ENCODE results near the gene RPL21. TPM values are rescaled to one million over a fixed set of nuclear protein-coding genes. Genes with fewer than 3 reads are reported as not detected.

The RPL21 gene
- total RNA-seq, 4 donors from 2014 or later: 500 to 959 (median 698) TPM

DNA sequence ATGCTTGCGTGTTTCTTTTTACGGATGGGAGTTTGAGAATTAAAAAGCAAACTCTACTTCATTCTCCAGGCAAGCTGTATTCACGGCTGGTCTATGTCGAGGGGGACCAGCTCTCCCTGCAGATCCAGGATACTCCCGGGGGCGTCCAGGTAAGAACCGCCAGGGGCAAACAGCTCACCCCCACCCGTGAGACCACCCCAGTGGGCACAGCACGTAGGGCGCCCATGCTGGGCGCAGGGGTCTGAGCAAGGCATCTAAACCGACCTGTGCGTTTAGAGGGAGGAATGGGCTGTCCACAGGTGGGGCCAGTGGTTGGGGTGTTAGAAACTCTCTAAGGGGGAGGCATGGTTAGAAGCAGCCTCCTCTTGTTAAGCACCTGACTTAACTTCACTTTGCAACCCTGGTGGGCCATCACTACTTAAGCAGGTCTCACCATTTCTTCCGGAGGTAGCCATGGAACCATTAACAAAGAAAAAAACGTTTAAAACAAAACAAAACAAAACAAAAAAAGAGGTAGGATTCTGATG, 20.3 kb downstream of the RPL21 start:
- H3K4me3 ChIP-seq: peak overlapping the region; percentile 85 to 92 (median 88)
- no peak for DNase-seq (ENCODE audit: low spot score in 2 of 2)
- no peak for TF ChIP-seq EP300 (IDR thresholded peaks at IDR 0.05)
- TF ChIP-seq POLR2A (IDR thresholded peaks at IDR 0.05): no peak
- TF ChIP-seq, protein P1, sequence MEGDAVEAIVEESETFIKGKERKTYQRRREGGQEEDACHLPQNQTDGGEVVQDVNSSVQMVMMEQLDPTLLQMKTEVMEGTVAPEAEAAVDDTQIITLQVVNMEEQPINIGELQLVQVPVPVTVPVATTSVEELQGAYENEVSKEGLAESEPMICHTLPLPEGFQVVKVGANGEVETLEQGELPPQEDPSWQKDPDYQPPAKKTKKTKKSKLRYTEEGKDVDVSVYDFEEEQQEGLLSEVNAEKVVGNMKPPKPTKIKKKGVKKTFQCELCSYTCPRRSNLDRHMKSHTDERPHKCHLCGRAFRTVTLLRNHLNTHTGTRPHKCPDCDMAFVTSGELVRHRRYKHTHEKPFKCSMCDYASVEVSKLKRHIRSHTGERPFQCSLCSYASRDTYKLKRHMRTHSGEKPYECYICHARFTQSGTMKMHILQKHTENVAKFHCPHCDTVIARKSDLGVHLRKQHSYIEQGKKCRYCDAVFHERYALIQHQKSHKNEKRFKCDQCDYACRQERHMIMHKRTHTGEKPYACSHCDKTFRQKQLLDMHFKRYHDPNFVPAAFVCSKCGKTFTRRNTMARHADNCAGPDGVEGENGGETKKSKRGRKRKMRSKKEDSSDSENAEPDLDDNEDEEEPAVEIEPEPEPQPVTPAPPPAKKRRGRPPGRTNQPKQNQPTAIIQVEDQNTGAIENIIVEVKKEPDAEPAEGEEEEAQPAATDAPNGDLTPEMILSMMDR (IDR thresholded peaks at IDR 0.05): no peak
- peak overlapping the region in 3 of 4 donors; percentile 88 to 91 (median 91) for H3K27ac ChIP-seq
- H3K27me3 ChIP-seq: no peaks in the 10 kb centered on the region
- no peaks in the 10 kb centered on the region for H3K9me3 ChIP-seq
- peaks cover 0 to 37% (median 10%) of the 10 kb centered on the region in 4 donors for H3K4me1 ChIP-seq
- no peaks in the 10 kb centered on the region for H3K36me3 ChIP-seq
- 40 to 58% methylated on average over 15 of the region's 15 CpGs for WGBS, 2 donors

DNA sequence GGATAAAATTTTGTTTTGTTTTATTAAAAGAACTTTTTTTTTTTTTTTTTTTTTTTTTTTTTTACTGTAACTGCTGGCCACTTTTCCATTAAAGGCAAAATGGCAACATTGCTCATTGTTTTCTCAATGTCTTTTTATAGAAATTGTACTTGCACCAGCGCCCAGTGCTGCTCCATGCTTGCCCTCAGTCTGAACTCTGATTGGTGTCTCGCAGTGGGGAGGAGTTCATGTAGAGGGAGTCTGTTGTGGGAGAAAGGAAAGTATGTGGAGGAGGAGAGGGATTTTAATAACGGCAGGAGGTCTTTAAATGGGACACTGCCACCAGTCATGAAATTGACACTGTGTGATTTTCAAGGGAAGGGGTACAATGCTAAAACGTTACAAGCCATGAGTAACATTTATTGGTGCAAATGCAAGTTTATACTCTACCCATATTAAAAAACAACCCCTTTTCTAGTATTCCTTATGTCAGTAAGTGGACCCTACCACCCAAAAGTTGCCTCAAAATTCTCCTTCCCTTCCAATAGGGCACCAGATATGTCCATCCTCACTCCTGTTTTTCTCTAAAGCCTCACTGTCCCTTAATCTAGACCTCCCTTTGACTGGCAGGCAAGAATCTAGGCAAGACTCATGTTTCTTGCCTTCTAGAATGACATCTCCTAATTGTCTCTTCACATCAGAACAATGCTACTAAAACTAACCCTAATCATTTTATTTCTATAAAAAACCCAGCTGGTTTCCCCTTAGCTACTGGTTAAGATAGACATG, 22.5 kb downstream of the RPL21 start:
- peaks cover 0 to 28% (median 7%) of the 10 kb centered on the region in 4 donors for H3K4me1 ChIP-seq
- H3K27ac ChIP-seq: no peak overlapping the region
- TF ChIP-seq POLR2A (IDR thresholded peaks at IDR 0.05) (no peak), EP300 (IDR thresholded peaks at IDR 0.05) (peak in 1 of 2 donors; percentile 15)
- TF ChIP-seq, protein P1 (IDR thresholded peaks at IDR 0.05): no peak
- H3K9me3 ChIP-seq: no peaks in the 10 kb centered on the region
- no peaks in the 10 kb centered on the region for H3K27me3 ChIP-seq
- no peaks in the 10 kb centered on the region for H3K36me3 ChIP-seq
- no peak for DNase-seq (ENCODE audit: low spot score in 2 of 2)
- WGBS, 2 donors: 30 to 50% methylated on average over 4 of the region's 4 CpGs
- no peak overlapping the region for H3K4me3 ChIP-seq

DNA sequence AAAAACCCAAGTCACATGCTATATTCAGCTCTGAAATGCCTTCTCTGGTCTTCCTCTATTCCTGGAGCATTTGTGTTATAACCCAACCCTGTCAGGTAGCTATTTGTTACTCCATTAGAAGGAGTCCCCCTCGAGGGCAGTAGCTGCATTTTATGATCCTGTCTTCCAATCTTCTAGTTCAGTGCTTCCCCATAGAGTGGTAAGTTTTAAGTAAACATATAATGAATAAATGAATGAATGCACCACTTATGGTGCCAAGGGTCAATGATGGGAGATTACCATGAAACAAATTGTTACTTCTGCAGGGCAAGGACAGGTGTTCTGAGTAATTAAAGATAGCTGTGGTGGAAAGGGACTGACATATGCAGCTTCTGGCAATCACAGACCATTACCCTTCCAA, 23.3 kb downstream of the RPL21 start:
- Histone ChIP-seq H3K27ac (no peak overlapping the region), H3K9me3 (no peaks in the 10 kb centered on the region), H3K36me3 (no peaks in the 10 kb centered on the region), H3K4me3 (no peak overlapping the region), H3K4me1 (peaks cover 0 to 26% (median 7%) of the 10 kb centered on the region in 4 donors), H3K27me3 (no peaks in the 10 kb centered on the region)
- no peak for DNase-seq (ENCODE audit: low spot score in 2 of 2)
- 30 to 38% methylated on average over 1 of the region's 1 CpG for WGBS, 2 donors
- no peak for TF ChIP-seq EP300 (IDR thresholded peaks at IDR 0.05)
- TF ChIP-seq POLR2A (IDR thresholded peaks at IDR 0.05): no peak
- TF ChIP-seq, protein P1 (IDR thresholded peaks at IDR 0.05): no peak

DNA sequence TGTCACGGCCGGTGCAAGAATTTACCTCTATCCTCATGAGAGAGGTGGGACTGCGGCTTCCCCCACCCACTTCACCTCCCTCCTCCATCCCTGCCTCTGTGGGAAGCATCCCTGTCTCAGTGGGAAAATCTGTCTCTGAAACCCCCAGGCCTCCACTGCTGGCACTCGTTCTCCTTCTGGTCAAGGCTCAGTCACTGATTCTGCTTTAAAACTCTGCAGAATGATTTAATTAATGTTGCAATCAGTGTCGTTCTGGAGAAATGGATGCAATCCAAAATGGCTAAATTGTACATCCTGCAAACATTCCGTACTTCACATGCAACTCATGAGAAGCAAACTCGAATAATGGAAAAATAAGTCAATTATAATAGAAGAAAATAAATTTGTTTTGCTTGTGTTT, 24.8 kb downstream of the RPL21 start:
- no peak overlapping the region for H3K4me3 ChIP-seq
- no peaks in the 10 kb centered on the region for H3K9me3 ChIP-seq
- peaks cover 0 to 19% (median 4%) of the 10 kb centered on the region in 4 donors for H3K4me1 ChIP-seq
- TF ChIP-seq, protein P1 (IDR thresholded peaks at IDR 0.05): no peak
- no peak for TF ChIP-seq EP300 (IDR thresholded peaks at IDR 0.05)
- TF ChIP-seq POLR2A (IDR thresholded peaks at IDR 0.05): no peak
- no peak for DNase-seq (ENCODE audit: low spot score in 2 of 2)
- H3K36me3 ChIP-seq: no peaks in the 10 kb centered on the region
- 60 to 68% methylated on average over 7 of the region's 7 CpGs for WGBS, 2 donors
- no peaks in the 10 kb centered on the region for H3K27me3 ChIP-seq
- no peak overlapping the region for H3K27ac ChIP-seq

DNA sequence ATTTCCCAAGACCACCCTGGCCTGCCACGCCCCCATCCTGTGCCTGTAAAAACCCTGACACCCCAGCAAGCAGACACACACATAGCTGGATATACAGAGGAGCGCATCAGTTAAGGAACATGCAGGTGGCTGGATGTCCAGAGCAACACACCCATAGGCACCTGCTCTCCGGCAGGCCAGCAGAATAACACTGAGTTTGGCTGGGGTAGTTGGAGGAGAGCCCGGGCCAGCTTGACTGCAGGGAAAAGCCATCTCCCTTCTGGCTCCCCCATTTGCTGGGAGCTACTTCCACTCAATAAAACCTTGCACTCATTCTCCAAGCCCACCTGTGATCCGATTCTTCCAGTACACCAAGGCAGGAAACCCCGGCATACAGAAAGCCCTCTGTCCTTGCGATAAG, 28.1 kb downstream of the RPL21 start:
- TF ChIP-seq, protein P1 (IDR thresholded peaks at IDR 0.05): no peak
- no peak for TF ChIP-seq EP300 (IDR thresholded peaks at IDR 0.05)
- TF ChIP-seq POLR2A (IDR thresholded peaks at IDR 0.05): no peak
- 80 to 90% methylated on average over 7 of the region's 7 CpGs for WGBS, 2 donors
- H3K36me3 ChIP-seq: no peaks in the 10 kb centered on the region
- H3K27ac ChIP-seq: no peak overlapping the region
- no peaks in the 10 kb centered on the region for H3K27me3 ChIP-seq
- no peak for DNase-seq (ENCODE audit: low spot score in 2 of 2)
- no peaks in the 10 kb centered on the region for H3K9me3 ChIP-seq
- H3K4me3 ChIP-seq: no peak overlapping the region
- no peaks in the 10 kb centered on the region for H3K4me1 ChIP-seq

Measured in tibial nerve (tissue), 4 donors.